Esophagus muscularis mucosa (tissue), 4 donors: Measurements from ENCODE around the gene TAAR8. TPM values are rescaled to one million over a fixed set of nuclear protein-coding genes. Genes with fewer than 3 reads are reported as not detected.

ENCODE experiments used
- DNase-seq: peaks from one replicate; pipeline ENCODE4 v3.0.0-alpha.2; 2017; ENCODE audit errors: extremely low spot score
- H3K27ac ChIP-seq, 4 donors: fragments of 200-600 bp; sonication (generic); replicated peaks in 1 of 4; 1 replicate in 3 of 4; 2 replicates in 1 of 4; pipeline ENCODE4 v1.5.1; 2016 to 2019; ENCODE audit warnings: mild to moderate bottlenecking in 1 of 4
- H3K27me3 ChIP-seq, 4 donors: fragments of 200-600 bp; sonication (generic); one replicate each; pipeline versions ENCODE4 v1.5.1 to v1.6.0; 2016 to 2019
- H3K36me3 ChIP-seq, 4 donors: fragments of 200-600 bp; sonication (generic); one replicate each; pipeline ENCODE4 v1.5.1; 2016 to 2019
- H3K4me1 ChIP-seq, 4 donors: fragments of 200-600 bp; sonication (generic); one replicate each; pipeline ENCODE4 v1.5.1; 2016 to 2019
- H3K4me3 ChIP-seq, 4 donors: fragments of 200-600 bp; sonication (generic); 1 replicate in 2 of 4; 2 replicates in 2 of 4; pipeline ENCODE4 v1.5.1; 2016 to 2019; ENCODE audit warnings: mild to moderate bottlenecking in 4 of 4, moderate library complexity in 1 of 4
- H3K9me3 ChIP-seq, 4 donors: fragments of 200-600 bp; sonication (generic); 1 replicate in 3 of 4; 2 replicates in 1 of 4; pipeline ENCODE4 v1.5.1; 2016 to 2019
- EP300 ChIP-seq: sonication (generic); formaldehyde crosslinking; IDR thresholded peaks from one replicate; pipeline ENCODE4 v1.6.1; 2017; ENCODE audit warnings: antibody characterized with exemption
- POLR2A ChIP-seq: fragments of 450-650 bp; IDR thresholded peaks from one replicate; pipeline ENCODE4 v1.6.1; 2017; ENCODE audit warnings: antibody characterized with exemption, moderate library complexity, mild to moderate bottlenecking, low read depth
- POLR2AphosphoS5 ChIP-seq, 2 donors: sonication (generic); formaldehyde crosslinking; IDR thresholded peaks; one replicate each; pipeline ENCODE4 v1.6.1; 2017; ENCODE audit warnings: antibody characterized with exemption in 2 of 2
- WGBS: methylation state at CpG from one replicate; pipeline ENCODE4 v1.1.5; 2018; 5-methylcytosine and 5-hydroxymethylcytosine counted together
- intact Hi-C: fragments of 100-400 bp; cut with DNase I; formaldehyde crosslinking; loops from one replicate; pipeline ENCODE4 v1.15.1; 2023
- total RNA-seq, 4 donors: library from RNA; depleted of rRNA; stranded (reverse); fragments of >200 nt; gene quantifications; one replicate each; pipeline versions ENCODE4 v1.1.0 to v1.2.1, GENCODE V29; 2016
- TF ChIP-seq, protein P1 (sequence below), 3 experiments: fragments of 200-600 bp in 2 of 3; fragments of 450-650 bp in 1 of 3; sonication (generic) in 2 of 3; IDR thresholded peaks; one replicate each; pipeline ENCODE4 v1.5.1; 2017 to 2019; ENCODE audit warnings: antibody characterized with exemption in 3 of 3, mild to moderate bottlenecking in 2 of 3, moderate library complexity in 1 of 3

TAAR8 gene
- total RNA-seq = not detected

DNA sequence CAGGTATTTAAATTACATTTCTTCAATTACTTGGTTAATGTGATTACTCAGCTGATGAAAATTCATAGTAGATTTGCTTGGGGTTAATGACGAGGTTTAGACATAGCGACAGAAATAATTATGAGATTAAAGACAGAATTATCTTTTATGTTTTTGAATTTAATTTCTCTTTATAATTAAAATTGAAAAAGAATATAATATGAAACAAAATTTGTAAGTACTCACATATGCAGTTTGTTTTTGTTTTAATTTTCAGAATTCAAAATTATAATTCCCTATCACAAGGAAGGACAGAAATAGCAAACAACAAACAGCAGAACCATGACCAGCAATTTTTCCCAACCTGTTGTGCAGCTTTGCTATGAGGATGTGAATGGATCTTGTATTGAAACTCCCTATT is at the start of gene TAAR8:
Gene TAAR8, plus strand, starts transcription at position 301 of the 400 bp plus-strand sequence. Its CDS starts 21 bp downstream, at position 322.
- intact Hi-C loops = no loop called here
- TF ChIP-seq, protein P1, sequence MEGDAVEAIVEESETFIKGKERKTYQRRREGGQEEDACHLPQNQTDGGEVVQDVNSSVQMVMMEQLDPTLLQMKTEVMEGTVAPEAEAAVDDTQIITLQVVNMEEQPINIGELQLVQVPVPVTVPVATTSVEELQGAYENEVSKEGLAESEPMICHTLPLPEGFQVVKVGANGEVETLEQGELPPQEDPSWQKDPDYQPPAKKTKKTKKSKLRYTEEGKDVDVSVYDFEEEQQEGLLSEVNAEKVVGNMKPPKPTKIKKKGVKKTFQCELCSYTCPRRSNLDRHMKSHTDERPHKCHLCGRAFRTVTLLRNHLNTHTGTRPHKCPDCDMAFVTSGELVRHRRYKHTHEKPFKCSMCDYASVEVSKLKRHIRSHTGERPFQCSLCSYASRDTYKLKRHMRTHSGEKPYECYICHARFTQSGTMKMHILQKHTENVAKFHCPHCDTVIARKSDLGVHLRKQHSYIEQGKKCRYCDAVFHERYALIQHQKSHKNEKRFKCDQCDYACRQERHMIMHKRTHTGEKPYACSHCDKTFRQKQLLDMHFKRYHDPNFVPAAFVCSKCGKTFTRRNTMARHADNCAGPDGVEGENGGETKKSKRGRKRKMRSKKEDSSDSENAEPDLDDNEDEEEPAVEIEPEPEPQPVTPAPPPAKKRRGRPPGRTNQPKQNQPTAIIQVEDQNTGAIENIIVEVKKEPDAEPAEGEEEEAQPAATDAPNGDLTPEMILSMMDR (IDR thresholded peaks at IDR 0.05) = no peak
- TF ChIP-seq POLR2AphosphoS5 (IDR thresholded peaks at IDR 0.05) (no peak), POLR2A (no peak), EP300 (no peak)

GRCh38 chr6:132504757-132505156 is 47.7 kb upstream of the TAAR8 start:
- Histone ChIP-seq H3K4me3 (no peak overlapping the region), H3K27ac (no peak overlapping the region), H3K9me3 (no peaks in the 10 kb centered on the region), H3K27me3 (no peaks in the 10 kb centered on the region), H3K4me1 (peaks cover 33 to 50% (median 42%) of the 10 kb centered on the region in 4 donors), H3K36me3 (peaks cover 5 to 36% (median 24%) of the 10 kb centered on the region in 4 donors)
- no peak for DNase-seq
- TF ChIP-seq POLR2A = no peak
- no peak for TF ChIP-seq POLR2AphosphoS5 (IDR thresholded peaks at IDR 0.05)
- TF ChIP-seq, protein P1 (IDR thresholded peaks at IDR 0.05) = no peak
- WGBS = 70% methylated on average over 5 of the region's 5 CpGs
- intact Hi-C loops = no loop called here

More for the DNA sequence above, at the start of gene TAAR8:
- Histone ChIP-seq H3K36me3 (no peaks in the 10 kb centered on the region), H3K27me3 (peaks cover 0 to 6% (median 0%) of the 10 kb centered on the region in 4 donors), H3K4me3 (no peak within 1 kb of the TSS), H3K9me3 (no peaks in the 10 kb centered on the region), H3K4me1 (no peaks in the 10 kb centered on the region), H3K27ac (no peak within 1 kb of the TSS)
- no peak for DNase-seq
- 89% methylated on average over 2 of the region's 2 CpGs for WGBS

DNA sequence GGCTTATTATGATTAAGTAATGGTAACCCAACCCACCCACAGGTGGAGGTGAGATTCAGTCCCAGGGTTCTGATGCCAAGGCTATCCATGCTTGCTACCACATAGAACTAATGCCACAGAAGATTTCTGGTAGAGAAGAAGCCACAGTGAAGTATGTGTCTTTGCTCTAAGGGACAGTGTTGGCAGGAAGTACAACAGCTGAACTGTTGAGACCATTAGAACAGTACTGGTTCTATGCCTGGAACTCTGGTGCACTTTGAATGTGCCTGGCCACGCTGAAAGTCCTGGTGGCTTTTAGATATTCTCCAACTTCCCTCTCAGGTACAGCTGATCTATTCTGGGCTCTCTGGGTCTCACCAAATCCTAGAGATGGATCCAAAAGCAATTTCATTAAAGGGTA is 47.3 kb upstream of the TAAR8 start:
- Histone ChIP-seq H3K4me3 (no peak overlapping the region), H3K27me3 (no peaks in the 10 kb centered on the region), H3K9me3 (no peaks in the 10 kb centered on the region), H3K27ac (no peak overlapping the region), H3K4me1 (peaks cover 33 to 54% (median 45%) of the 10 kb centered on the region in 4 donors), H3K36me3 (peaks cover 5 to 32% (median 24%) of the 10 kb centered on the region in 4 donors)
- TF ChIP-seq EP300 = no peak
- TF ChIP-seq, protein P1 (IDR thresholded peaks at IDR 0.05) = no peak
- no peak for TF ChIP-seq POLR2AphosphoS5 (IDR thresholded peaks at IDR 0.05)
- TF ChIP-seq POLR2A = no peak
- DNase-seq = no peak
- 92% methylated on average over 1 of the region's 1 CpG for WGBS
- intact Hi-C loops = no loop called here

DNA sequence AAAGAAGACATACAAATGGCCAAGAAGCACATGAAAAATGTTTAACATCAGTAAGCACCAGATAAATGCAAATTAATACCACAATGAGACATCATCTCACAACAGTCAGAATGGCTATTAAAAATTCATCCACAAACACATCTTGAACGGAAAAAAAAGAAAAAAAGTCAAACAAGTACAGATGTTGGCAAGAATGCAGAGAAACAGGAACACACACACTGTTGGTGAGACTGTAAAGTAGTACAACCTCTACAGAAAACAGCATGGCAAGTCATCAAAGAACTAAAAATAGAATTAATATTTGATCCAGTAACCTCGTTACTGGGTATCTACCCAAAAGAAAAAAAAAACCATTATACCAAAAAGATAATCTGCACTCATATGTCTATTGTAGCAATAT is 46.0 kb upstream of the TAAR8 start:
- intact Hi-C loops = no loop called here
- Histone ChIP-seq H3K36me3 (peaks cover 5 to 19% (median 17%) of the 10 kb centered on the region in 4 donors), H3K27me3 (no peaks in the 10 kb centered on the region), H3K4me1 (peaks cover 43 to 68% (median 58%) of the 10 kb centered on the region in 4 donors), H3K4me3 (no peak overlapping the region), H3K27ac (no peak overlapping the region), H3K9me3 (no peaks in the 10 kb centered on the region)
- 38% methylated on average over 2 of the region's 2 CpGs for WGBS
- TF ChIP-seq EP300 (no peak), POLR2A (no peak), POLR2AphosphoS5 (IDR thresholded peaks at IDR 0.05) (no peak)
- TF ChIP-seq, protein P1 (IDR thresholded peaks at IDR 0.05) = no peak
- DNase-seq = no peak
